ENCODE data around the gene MYOCD.

DNA sequence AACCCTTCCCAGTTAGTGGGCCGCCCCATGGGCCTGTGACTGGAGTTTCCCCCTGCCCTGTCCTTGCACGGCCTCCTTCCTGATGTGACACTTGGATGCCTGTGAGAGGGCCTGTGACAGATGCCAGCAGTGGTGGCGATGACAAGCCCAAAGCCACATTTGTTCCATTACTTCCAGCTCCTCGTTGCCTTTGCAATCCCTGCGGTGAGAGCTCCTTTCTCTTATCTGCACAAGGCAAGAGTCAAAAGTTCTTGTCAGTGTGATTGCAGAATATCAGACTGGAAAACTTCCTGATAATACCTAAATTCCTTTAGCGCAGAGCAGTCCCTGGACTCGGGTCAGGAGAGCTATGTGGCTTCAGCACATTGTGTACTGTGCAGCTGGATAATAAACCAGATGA, 69.2 kb downstream of the MYOCD start:
- TF ChIP-seq, protein P1, sequence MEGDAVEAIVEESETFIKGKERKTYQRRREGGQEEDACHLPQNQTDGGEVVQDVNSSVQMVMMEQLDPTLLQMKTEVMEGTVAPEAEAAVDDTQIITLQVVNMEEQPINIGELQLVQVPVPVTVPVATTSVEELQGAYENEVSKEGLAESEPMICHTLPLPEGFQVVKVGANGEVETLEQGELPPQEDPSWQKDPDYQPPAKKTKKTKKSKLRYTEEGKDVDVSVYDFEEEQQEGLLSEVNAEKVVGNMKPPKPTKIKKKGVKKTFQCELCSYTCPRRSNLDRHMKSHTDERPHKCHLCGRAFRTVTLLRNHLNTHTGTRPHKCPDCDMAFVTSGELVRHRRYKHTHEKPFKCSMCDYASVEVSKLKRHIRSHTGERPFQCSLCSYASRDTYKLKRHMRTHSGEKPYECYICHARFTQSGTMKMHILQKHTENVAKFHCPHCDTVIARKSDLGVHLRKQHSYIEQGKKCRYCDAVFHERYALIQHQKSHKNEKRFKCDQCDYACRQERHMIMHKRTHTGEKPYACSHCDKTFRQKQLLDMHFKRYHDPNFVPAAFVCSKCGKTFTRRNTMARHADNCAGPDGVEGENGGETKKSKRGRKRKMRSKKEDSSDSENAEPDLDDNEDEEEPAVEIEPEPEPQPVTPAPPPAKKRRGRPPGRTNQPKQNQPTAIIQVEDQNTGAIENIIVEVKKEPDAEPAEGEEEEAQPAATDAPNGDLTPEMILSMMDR (IDR thresholded peaks at IDR 0.05) = no peak
- TF ChIP-seq POLR2AphosphoS5 (IDR thresholded peaks at IDR 0.05; ENCODE audit: insufficient read depth in 1 of 2, low read depth in 1 of 2) (no peak), POLR2A (IDR thresholded peaks at IDR 0.05) (no peak)

All from vagina (tissue), 2 donors.